Activated naive CD4-positive, alpha-beta T cell treated with anti-CD3 and anti-CD28 coated beads, Interleukin-2, amount 50 U/mL, for 24 hours (primary cell): ENCODE data around the gene SEMA3G.

ENCODE experiments used
- H3K27ac Mint-ChIP-seq: one replicate; pipeline ENCODE4 v1.8.0; 2021; ENCODE audit warnings: mild to moderate bottlenecking, mixed read lengths
- H3K27me3 Mint-ChIP-seq: one replicate; pipeline ENCODE4 v1.8.0; 2021; ENCODE audit warnings: mixed read lengths
- H3K36me3 Mint-ChIP-seq: one replicate; pipeline ENCODE4 v1.8.0; 2021; ENCODE audit warnings: mixed read lengths
- H3K4me1 Mint-ChIP-seq: one replicate; pipeline ENCODE4 v1.8.0; 2021; ENCODE audit warnings: mixed read lengths
- H3K4me3 Mint-ChIP-seq: one replicate; pipeline ENCODE4 v1.8.0; 2021; ENCODE audit warnings: mild to moderate bottlenecking, mixed read lengths
- H3K9me3 Mint-ChIP-seq: one replicate; pipeline ENCODE4 v1.8.0; 2021; ENCODE audit warnings: mixed read lengths

The SEMA3G gene

DNA sequence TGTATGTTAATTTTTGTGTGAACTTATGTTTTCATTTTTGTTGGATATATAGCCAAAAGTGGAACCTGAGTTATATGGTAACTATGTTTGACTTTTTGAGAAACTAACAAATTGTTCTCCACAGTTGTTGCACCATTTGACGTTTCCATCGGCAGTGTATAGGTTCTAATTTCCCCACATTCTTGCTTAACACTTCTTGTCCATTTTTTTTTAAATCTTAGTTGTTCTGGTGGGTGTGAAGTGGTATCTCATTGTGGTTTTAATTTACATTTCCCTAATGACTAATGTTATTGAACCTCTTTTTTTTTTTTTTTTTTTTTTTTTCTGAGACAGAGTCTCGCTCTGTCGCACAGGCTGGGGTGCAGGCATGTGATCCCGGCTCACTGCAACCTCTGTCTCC is 18.5 kb upstream of the SEMA3G start:
- Mint-ChIP-seq H3K36me3 (no peaks in the 10 kb centered on the region), H3K27me3 (no peaks in the 10 kb centered on the region), H3K4me1 (peaks cover 29% of the 10 kb centered on the region), H3K9me3 (no peaks in the 10 kb centered on the region), H3K27ac (no peak overlapping the region), H3K4me3 (no peak overlapping the region)

GRCh38 chr3:52461874-52462273 is 17.0 kb upstream of the SEMA3G start:
- no peak overlapping the region for H3K27ac Mint-ChIP-seq
- no peaks in the 10 kb centered on the region for H3K9me3 Mint-ChIP-seq
- peaks cover 3% of the 10 kb centered on the region for H3K36me3 Mint-ChIP-seq
- H3K4me1 Mint-ChIP-seq, result peaks cover 41% of the 10 kb centered on the region
- H3K4me3 Mint-ChIP-seq, result no peak overlapping the region
- no peaks in the 10 kb centered on the region for H3K27me3 Mint-ChIP-seq

- Mint-ChIP-seq H3K27me3 (no peaks in the 10 kb centered on the region), H3K4me3 (no peak overlapping the region), H3K9me3 (no peaks in the 10 kb centered on the region), H3K27ac (no peak overlapping the region), H3K36me3 (peaks cover 3% of the 10 kb centered on the region), H3K4me1 (peaks cover 57% of the 10 kb centered on the region)
Observed at GRCh38 chr3:52458770-52459545, 14.1 kb upstream of the SEMA3G start.

- Mint-ChIP-seq H3K4me1 (peaks cover 58% of the 10 kb centered on the region), H3K27ac (no peak overlapping the region), H3K27me3 (no peaks in the 10 kb centered on the region), H3K9me3 (no peaks in the 10 kb centered on the region), H3K36me3 (peaks cover 3% of the 10 kb centered on the region), H3K4me3 (peak overlapping the region; percentile 15)
Observed at GRCh38 chr3:52458031-52458760, 13.3 kb upstream of the SEMA3G start.

- Mint-ChIP-seq H3K27me3 (no peaks in the 10 kb centered on the region), H3K4me1 (peaks cover 49% of the 10 kb centered on the region), H3K27ac (peak overlapping the region; percentile 78), H3K4me3 (peak overlapping the region; percentile 93), H3K9me3 (no peaks in the 10 kb centered on the region), H3K36me3 (peaks cover 3% of the 10 kb centered on the region)
Observed at GRCh38 chr3:52456800-52457183, 11.9 kb upstream of the SEMA3G start.

DNA sequence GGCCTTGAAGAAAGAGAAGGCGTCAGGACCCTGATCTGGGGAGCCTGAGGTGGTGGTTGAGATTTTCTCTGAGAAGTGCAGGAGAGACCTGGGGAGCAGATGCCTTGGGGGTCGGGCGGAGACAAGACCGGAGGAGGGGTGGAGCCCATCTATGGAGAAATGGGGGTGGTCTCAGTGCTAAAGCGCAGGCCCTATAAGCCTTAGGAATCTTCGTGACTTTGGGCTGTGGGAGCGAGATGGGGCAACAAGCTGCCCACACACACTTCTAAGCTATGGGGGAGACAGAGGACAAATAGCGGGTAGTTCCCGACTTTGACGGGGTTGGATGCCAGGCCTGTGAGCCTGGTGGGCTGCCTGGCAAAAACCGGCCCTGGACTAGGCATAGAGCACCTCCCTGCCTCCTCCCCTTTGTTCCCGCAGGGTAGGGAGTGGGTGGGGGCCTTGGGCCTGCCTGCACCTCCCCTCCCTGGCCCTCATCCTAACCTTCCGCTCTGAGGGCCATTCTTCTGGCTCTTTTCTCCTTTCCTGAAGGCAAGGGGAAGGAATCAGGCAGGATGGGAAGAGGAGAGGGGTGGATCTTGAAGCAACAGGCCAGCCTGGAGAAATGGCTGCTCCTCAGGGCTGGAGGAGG is 11.4 kb upstream of the SEMA3G start:
- Mint-ChIP-seq H3K4me3 (peak overlapping the region; percentile 93), H3K27ac (peak overlapping the region; percentile 96), H3K4me1 (peaks cover 49% of the 10 kb centered on the region), H3K27me3 (no peaks in the 10 kb centered on the region), H3K9me3 (no peaks in the 10 kb centered on the region), H3K36me3 (peaks cover 3% of the 10 kb centered on the region)

GRCh38 chr3:52455283-52456168 is 10.6 kb upstream of the SEMA3G start, which contains the start of gene NISCH:
Gene NISCH (plus strand): TSS chr3:52455604. CDS start chr3:52455642, 38 bp downstream.
- H3K9me3 Mint-ChIP-seq, result no peaks in the 10 kb centered on the region
- H3K4me1 Mint-ChIP-seq, result peaks cover 49% of the 10 kb centered on the region
- H3K27me3 Mint-ChIP-seq, result no peaks in the 10 kb centered on the region
- H3K36me3 Mint-ChIP-seq, result peaks cover 3% of the 10 kb centered on the region
- peak within 1 kb of the TSS; percentile 93 for H3K4me3 Mint-ChIP-seq
- H3K27ac Mint-ChIP-seq, result peak within 1 kb of the TSS; percentile 99

DNA sequence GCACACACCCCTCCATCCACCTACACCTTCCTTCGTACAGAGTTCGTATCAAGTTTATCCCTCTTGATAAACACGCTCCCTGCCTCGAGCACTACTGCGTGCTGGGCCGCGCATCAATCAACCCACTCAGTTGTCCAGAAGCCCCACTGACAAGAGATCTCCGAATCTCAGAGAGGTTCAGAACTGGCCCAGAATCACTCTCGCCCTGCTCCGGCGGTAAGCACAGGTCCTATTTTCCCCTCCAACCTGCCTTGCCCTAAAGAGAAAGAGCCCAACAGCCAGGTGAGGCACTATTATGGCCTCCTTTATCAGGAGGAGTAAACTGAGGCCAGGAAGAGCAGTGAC is 10.0 kb upstream of the SEMA3G start:
- Mint-ChIP-seq H3K36me3 (peaks cover 3% of the 10 kb centered on the region), H3K4me3 (peak overlapping the region; percentile 93), H3K27me3 (no peaks in the 10 kb centered on the region), H3K27ac (peak overlapping the region; percentile 99), H3K4me1 (peaks cover 46% of the 10 kb centered on the region), H3K9me3 (no peaks in the 10 kb centered on the region)

GRCh38 chr3:52454250-52454937 is 9.5 kb upstream of the SEMA3G start:
- Mint-ChIP-seq H3K9me3 (no peaks in the 10 kb centered on the region), H3K27me3 (no peaks in the 10 kb centered on the region), H3K27ac (peak overlapping the region; percentile 99), H3K4me3 (peak overlapping the region; percentile 93), H3K4me1 (peaks cover 46% of the 10 kb centered on the region), H3K36me3 (peaks cover 3% of the 10 kb centered on the region)

GRCh38 chr3:52453496-52454249 is 8.8 kb upstream of the SEMA3G start, which contains the start of gene TNNC1:
Gene TNNC1 (minus strand): TSS chr3:52454041. CDS start chr3:52454015, 26 bp downstream.
- H3K27ac Mint-ChIP-seq, result peak within 1 kb of the TSS; percentile 99
- H3K27me3 Mint-ChIP-seq, result no peaks in the 10 kb centered on the region
- peak within 1 kb of the TSS; percentile 93 for H3K4me3 Mint-ChIP-seq
- H3K36me3 Mint-ChIP-seq, result peaks cover 3% of the 10 kb centered on the region
- H3K9me3 Mint-ChIP-seq, result no peaks in the 10 kb centered on the region
- H3K4me1 Mint-ChIP-seq, result peaks cover 46% of the 10 kb centered on the region

DNA sequence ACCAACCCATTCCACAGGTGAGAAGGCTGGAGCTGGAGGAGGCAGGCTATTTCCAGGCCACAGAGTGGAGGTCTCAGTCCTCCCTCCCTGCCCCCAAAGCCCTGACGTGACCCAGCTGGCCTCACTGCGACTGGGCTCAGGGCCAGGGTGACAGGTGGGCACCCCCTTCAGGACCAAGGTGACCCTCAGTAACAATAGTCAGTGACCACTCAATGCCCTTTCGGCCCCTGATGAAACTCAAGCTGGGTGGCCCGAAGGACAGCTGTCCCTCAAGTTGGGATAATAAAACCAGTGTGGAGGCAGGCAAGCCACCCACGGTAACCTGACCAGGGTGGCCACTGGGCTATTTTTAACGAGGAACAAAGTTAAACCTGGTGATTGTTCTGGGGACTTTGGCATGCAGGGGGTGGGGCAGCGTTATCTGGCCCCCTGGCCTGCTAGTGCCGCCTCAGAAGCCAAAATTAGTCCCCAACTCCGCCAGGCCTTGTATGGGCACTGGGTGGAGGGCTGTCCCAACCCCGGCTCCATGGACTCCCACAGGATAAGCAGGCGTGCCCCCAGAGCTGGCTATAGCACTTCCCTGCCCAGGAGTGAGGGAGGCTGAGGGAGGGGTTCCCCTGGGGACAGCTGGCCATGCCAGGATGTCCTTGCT is 7.8 kb upstream of the SEMA3G start:
- Mint-ChIP-seq H3K27ac (no peak overlapping the region), H3K36me3 (peaks cover 3% of the 10 kb centered on the region), H3K9me3 (no peaks in the 10 kb centered on the region), H3K27me3 (no peaks in the 10 kb centered on the region), H3K4me1 (peaks cover 36% of the 10 kb centered on the region), H3K4me3 (no peak overlapping the region)

DNA sequence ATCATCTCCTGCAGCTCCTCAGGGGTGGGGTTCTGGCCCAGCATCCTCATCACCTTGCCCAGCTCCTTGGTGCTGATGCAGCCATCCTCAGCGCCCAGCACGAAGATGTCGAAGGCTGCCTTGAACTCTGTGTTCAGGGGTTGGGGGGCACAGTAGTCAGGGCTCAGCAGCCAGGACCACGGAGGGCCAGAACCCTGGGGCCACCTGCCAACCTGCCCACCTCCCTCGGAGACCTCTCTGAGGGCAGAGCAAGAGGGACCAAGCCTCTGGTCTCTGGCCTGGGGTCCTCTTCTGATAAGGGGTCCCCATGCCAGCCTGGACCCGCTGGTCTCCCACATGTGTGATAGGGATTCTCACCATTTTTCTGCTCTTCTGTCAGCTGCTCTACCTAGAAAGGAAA is 7.2 kb upstream of the SEMA3G start:
- H3K9me3 Mint-ChIP-seq, result no peaks in the 10 kb centered on the region
- peaks cover under 1% of the 10 kb centered on the region for H3K36me3 Mint-ChIP-seq
- no peak overlapping the region for H3K4me3 Mint-ChIP-seq
- H3K4me1 Mint-ChIP-seq, result peaks cover 32% of the 10 kb centered on the region
- no peak overlapping the region for H3K27ac Mint-ChIP-seq
- H3K27me3 Mint-ChIP-seq, result no peaks in the 10 kb centered on the region

DNA sequence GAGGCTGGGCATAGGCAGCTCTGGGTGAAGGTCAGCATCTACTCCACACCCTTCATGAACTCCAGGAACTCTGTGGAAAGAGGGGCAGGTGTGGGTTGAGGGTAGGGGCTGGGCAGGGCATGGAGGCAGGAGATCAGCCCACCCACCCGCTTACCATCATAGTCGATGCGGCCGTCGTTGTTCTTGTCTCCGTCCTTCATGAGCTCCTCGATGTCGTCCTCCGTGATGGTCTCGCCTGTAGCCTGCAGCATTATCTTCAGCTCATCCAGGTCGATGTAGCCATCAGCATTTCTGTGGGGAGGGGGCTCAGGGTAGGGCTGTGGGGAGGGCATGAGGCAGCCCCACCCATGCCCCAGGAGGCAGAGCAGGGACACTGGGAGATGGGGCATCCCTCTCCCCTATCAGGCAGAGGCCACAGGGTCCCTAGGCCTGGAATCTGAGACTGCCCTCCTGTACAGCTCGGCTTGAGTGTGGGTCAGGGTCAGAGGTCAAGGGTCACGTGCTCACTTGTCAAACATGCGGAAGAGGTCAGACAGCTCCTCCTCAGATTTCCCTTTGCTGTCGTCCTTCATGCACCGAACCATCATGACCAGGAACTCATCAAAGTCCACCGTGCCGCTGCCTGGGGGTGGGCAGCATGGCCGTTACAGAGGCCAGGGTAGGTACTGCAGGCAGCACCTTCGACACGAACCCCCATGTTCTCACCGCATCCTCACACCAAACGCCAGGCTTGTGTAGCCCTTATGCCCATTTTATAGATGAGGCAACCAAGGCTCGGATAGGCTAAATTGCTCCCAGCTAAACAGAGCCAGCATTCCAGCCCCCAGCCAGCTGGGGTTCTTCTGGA is 6.6 kb upstream of the SEMA3G start:
- Mint-ChIP-seq H3K9me3 (no peaks in the 10 kb centered on the region), H3K4me1 (peaks cover 29% of the 10 kb centered on the region), H3K27ac (no peak overlapping the region), H3K36me3 (no peaks in the 10 kb centered on the region), H3K4me3 (no peak overlapping the region), H3K27me3 (no peaks in the 10 kb centered on the region)
